WTC11 (cell line): ENCODE results near the gene ACSS2. TPM values are rescaled to one million over a fixed set of nuclear protein-coding genes. Genes with fewer than 3 reads are reported as not detected.

Experiments used
- ATAC-seq: fragments of 200-7000 bp; cut with Tn5 transposase; 2 replicates; pipeline ENCODE4 v1.10.0; 2021; ENCODE audit warnings: mild to moderate bottlenecking, moderate library complexity
- CTCF ChIA-PET: fragments of 300-600 bp; sonication (Branson Sonifier 250); formaldehyde crosslinking; loops from one replicate; lab custom pipeline; 2021; ENCODE audit warnings: antibody characterized with exemption; lab: Charles Lee
- POLR2A ChIA-PET: fragments of 350-600 bp; sonication (Branson Sonifier 250); formaldehyde crosslinking; loops from one replicate; lab custom pipeline; 2021; ENCODE audit warnings: antibody characterized with exemption; lab: Charles Lee
- DNase-seq: peaks from one replicate; pipeline ENCODE4 v3.0.0; 2021; ENCODE audit warnings: low spot score
- H3K27ac Mint-ChIP-seq: 2 replicates; pipeline ENCODE4 v1.8.0; 2021; ENCODE audit warnings: mixed read lengths
- H3K27me3 Mint-ChIP-seq: 2 replicates; pipeline ENCODE4 v1.8.0; 2021; ENCODE audit warnings: low read depth, mild to moderate bottlenecking, moderate library complexity, mixed read lengths
- H3K36me3 Mint-ChIP-seq: 2 replicates; pipeline ENCODE4 v1.8.0; 2021; ENCODE audit warnings: mixed read lengths
- H3K4me1 Mint-ChIP-seq: 2 replicates; pipeline ENCODE4 v1.8.0; 2022; ENCODE audit warnings: mixed read lengths
- H3K4me3 Mint-ChIP-seq: 2 replicates; pipeline ENCODE4 v1.8.0; 2021; ENCODE audit warnings: mild to moderate bottlenecking, moderate library complexity, mixed read lengths
- H3K9me3 Mint-ChIP-seq: 2 replicates; pipeline ENCODE4 v1.8.0; 2021; ENCODE audit warnings: mixed read lengths
- ARID4B ChIP-seq: sonication (generic); formaldehyde crosslinking; IDR thresholded peaks from 2 replicates; pipeline ENCODE4 v1.8.0; 2023; ENCODE audit warnings: missing genetic modification reagents, mild to moderate bottlenecking, borderline replicate concordance
- CBFB ChIP-seq: sonication (generic); formaldehyde crosslinking; IDR thresholded peaks from 2 replicates; pipeline ENCODE4 v1.8.1; 2022; ENCODE audit warnings: mild to moderate bottlenecking, low read depth, missing genetic modification reagents
- JAZF1 ChIP-seq: fragments of 250-450 bp; sonication (Bioruptor Pico); IDR thresholded peaks from 2 replicates; pipeline ENCODE4 v1.9.0; 2021; ENCODE audit warnings: moderate library complexity, mild to moderate bottlenecking, inconsistent platforms
- MYBL2 ChIP-seq: sonication (generic); formaldehyde crosslinking; IDR thresholded peaks from 2 replicates; pipeline ENCODE4 v1.8.1; 2023; ENCODE audit warnings: mild to moderate bottlenecking, moderate library complexity, missing genetic modification reagents
- NR3C1 ChIP-seq: sonication (generic); formaldehyde crosslinking; conservative IDR thresholded peaks from 2 replicates; pipeline ENCODE4 v1.8.1; 2023; ENCODE audit warnings: low read depth, mild to moderate bottlenecking, missing genetic modification reagents
- SMAD4 ChIP-seq: sonication (generic); formaldehyde crosslinking; IDR thresholded peaks from 2 replicates; pipeline ENCODE4 v1.8.0; 2022; ENCODE audit warnings: mild to moderate bottlenecking, missing genetic modification reagents
- STAT6 ChIP-seq: sonication (generic); formaldehyde crosslinking; conservative IDR thresholded peaks from 2 replicates; pipeline ENCODE4 v1.8.1; 2023; ENCODE audit warnings: mild to moderate bottlenecking, low read depth, missing genetic modification reagents, moderate library complexity
- TEAD4 ChIP-seq: sonication (generic); formaldehyde crosslinking; IDR thresholded peaks from 2 replicates; pipeline ENCODE4 v1.8.0; 2022; ENCODE audit warnings: mild to moderate bottlenecking, missing genetic modification reagents
- ZBTB21 ChIP-seq: sonication (generic); formaldehyde crosslinking; IDR thresholded peaks from 2 replicates; pipeline ENCODE4 v1.8.1; 2023; ENCODE audit warnings: mild to moderate bottlenecking, missing genetic modification reagents, borderline replicate concordance
- ZNF121 ChIP-seq: sonication (generic); formaldehyde crosslinking; IDR thresholded peaks from 2 replicates; pipeline ENCODE4 v1.8.0; 2023; ENCODE audit warnings: missing genetic modification reagents
- ZNF138 ChIP-seq: sonication (generic); formaldehyde crosslinking; conservative IDR thresholded peaks from 2 replicates; pipeline ENCODE4 v1.8.1; 2022; ENCODE audit warnings: mild to moderate bottlenecking, moderate library complexity, missing genetic modification reagents
- ZNF219 ChIP-seq: sonication (generic); formaldehyde crosslinking; IDR thresholded peaks from 2 replicates; pipeline ENCODE4 v1.8.0; 2023; ENCODE audit warnings: missing genetic modification reagents, mild to moderate bottlenecking, borderline replicate concordance
- ZNF396 ChIP-seq: fragments of 250-450 bp; sonication (Bioruptor Pico); IDR thresholded peaks from 2 replicates; pipeline ENCODE4 v1.8.0; 2021; ENCODE audit warnings: mild to moderate bottlenecking, moderate library complexity, borderline replicate concordance
- total RNA-seq: library from RNA; stranded (reverse); gene quantifications from 3 replicates; pipeline ENCODE4 v1.2.3, GENCODE V29; 2021
- TF ChIP-seq, protein P1 (sequence below): sonication (generic); formaldehyde crosslinking; IDR thresholded peaks from 2 replicates; pipeline ENCODE4 v1.8.0; 2023; ENCODE audit warnings: mild to moderate bottlenecking, missing genetic modification reagents
- TF ChIP-seq, protein P2 (sequence below): sonication (generic); formaldehyde crosslinking; IDR thresholded peaks from 2 replicates; pipeline ENCODE4 v1.8.0; 2022; ENCODE audit warnings: mild to moderate bottlenecking, missing genetic modification reagents
- TF ChIP-seq, protein P3 (sequence below): sonication (generic); formaldehyde crosslinking; IDR thresholded peaks from 2 replicates; pipeline ENCODE4 v1.8.1; 2023; ENCODE audit warnings: mild to moderate bottlenecking, missing genetic modification reagents
- TF ChIP-seq, protein P4 (sequence below): fragments of 250-450 bp; sonication (Bioruptor Pico); IDR thresholded peaks from 2 replicates; pipeline ENCODE4 v2.1.2; 2022; ENCODE audit warnings: mild to moderate bottlenecking, moderate library complexity
- TF ChIP-seq, protein P5 (sequence below): sonication (generic); formaldehyde crosslinking; IDR thresholded peaks from 2 replicates; pipeline ENCODE4 v1.8.1; 2023; ENCODE audit warnings: mild to moderate bottlenecking, missing genetic modification reagents, moderate library complexity

ACSS2 gene
- total RNA-seq, 1 experiment from 2014 or later: 28.9 TPM

DNA sequence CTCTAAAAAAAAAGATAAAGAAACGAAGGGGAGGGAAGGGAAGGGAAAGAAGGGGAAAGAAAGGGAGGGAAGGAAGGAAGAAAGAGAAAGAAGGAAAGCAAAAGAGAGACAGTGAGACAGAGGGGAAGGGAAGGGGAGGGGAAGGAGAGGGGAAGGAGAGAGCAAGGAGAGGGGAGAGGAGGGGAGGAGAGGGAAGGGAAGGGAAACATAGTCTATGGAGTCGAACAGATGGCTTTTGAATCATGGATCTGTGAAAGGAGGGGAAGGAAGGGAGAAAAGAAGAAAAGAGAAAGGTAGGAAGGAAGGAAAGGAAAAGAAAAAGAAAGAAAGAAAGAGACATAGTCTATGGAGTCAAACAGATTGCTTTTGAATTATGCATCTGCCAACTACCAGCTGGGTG, 34.3 kb upstream of the ACSS2 start:
- H3K4me3 Mint-ChIP-seq: no peak overlapping the region
- DNase-seq: no peak
- no peaks in the 10 kb centered on the region for H3K27me3 Mint-ChIP-seq
- H3K27ac Mint-ChIP-seq: no peak overlapping the region
- TF ChIP-seq STAT6 (CRISPR knock-in tag): no peak
- no peak for TF ChIP-seq JAZF1
- TF ChIP-seq, protein P1, sequence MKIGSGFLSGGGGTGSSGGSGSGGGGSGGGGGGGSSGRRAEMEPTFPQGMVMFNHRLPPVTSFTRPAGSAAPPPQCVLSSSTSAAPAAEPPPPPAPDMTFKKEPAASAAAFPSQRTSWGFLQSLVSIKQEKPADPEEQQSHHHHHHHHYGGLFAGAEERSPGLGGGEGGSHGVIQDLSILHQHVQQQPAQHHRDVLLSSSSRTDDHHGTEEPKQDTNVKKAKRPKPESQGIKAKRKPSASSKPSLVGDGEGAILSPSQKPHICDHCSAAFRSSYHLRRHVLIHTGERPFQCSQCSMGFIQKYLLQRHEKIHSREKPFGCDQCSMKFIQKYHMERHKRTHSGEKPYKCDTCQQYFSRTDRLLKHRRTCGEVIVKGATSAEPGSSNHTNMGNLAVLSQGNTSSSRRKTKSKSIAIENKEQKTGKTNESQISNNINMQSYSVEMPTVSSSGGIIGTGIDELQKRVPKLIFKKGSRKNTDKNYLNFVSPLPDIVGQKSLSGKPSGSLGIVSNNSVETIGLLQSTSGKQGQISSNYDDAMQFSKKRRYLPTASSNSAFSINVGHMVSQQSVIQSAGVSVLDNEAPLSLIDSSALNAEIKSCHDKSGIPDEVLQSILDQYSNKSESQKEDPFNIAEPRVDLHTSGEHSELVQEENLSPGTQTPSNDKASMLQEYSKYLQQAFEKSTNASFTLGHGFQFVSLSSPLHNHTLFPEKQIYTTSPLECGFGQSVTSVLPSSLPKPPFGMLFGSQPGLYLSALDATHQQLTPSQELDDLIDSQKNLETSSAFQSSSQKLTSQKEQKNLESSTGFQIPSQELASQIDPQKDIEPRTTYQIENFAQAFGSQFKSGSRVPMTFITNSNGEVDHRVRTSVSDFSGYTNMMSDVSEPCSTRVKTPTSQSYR (CRISPR knock-in tag): no peak
- H3K9me3 Mint-ChIP-seq: no peaks in the 10 kb centered on the region
- ChIA-PET CTCF (interaction anchor here (0.7 to 1.0 kb wide), 2 partner anchors 10 to 465 kb away, joined by 3 to 7 read pairs; no protein-coding TSS in a partner anchor), POLR2A (no interaction called here)
- no peak for ATAC-seq
- no peaks in the 10 kb centered on the region for H3K4me1 Mint-ChIP-seq
- no peaks in the 10 kb centered on the region for H3K36me3 Mint-ChIP-seq

- POLR2A ChIA-PET: no interaction called here
- Mint-ChIP-seq H3K36me3 (no peaks in the 10 kb centered on the region), H3K27me3 (no peaks in the 10 kb centered on the region), H3K4me3 (no peak overlapping the region), H3K27ac (no peak overlapping the region), H3K4me1 (no peaks in the 10 kb centered on the region), H3K9me3 (no peaks in the 10 kb centered on the region)
- no peak for ATAC-seq
- CTCF ChIA-PET: interaction anchor here (0.9 to 1.0 kb wide), 2 partner anchors 112 to 464 kb away, joined by 3 to 4 read pairs; partner anchors contain the start of genes GSS and MYH7B
- TF ChIP-seq MYBL2 (CRISPR knock-in tag): no peak
- TF ChIP-seq ZNF396 (CRISPR knock-in tag): no peak
- TF ChIP-seq ZNF138 (CRISPR knock-in tag): no peak
- no peak for TF ChIP-seq NR3C1 (CRISPR knock-in tag)
- TF ChIP-seq, protein P2, sequence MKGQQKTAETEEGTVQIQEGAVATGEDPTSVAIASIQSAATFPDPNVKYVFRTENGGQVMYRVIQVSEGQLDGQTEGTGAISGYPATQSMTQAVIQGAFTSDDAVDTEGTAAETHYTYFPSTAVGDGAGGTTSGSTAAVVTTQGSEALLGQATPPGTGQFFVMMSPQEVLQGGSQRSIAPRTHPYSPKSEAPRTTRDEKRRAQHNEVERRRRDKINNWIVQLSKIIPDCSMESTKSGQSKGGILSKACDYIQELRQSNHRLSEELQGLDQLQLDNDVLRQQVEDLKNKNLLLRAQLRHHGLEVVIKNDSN (CRISPR knock-in tag): no peak
- no peak for TF ChIP-seq ZNF219 (CRISPR knock-in tag)
- TF ChIP-seq, protein P3, sequence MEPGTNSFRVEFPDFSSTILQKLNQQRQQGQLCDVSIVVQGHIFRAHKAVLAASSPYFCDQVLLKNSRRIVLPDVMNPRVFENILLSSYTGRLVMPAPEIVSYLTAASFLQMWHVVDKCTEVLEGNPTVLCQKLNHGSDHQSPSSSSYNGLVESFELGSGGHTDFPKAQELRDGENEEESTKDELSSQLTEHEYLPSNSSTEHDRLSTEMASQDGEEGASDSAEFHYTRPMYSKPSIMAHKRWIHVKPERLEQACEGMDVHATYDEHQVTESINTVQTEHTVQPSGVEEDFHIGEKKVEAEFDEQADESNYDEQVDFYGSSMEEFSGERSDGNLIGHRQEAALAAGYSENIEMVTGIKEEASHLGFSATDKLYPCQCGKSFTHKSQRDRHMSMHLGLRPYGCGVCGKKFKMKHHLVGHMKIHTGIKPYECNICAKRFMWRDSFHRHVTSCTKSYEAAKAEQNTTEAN: no peak
- TF ChIP-seq SMAD4: no peak
- TF ChIP-seq, protein P4, sequence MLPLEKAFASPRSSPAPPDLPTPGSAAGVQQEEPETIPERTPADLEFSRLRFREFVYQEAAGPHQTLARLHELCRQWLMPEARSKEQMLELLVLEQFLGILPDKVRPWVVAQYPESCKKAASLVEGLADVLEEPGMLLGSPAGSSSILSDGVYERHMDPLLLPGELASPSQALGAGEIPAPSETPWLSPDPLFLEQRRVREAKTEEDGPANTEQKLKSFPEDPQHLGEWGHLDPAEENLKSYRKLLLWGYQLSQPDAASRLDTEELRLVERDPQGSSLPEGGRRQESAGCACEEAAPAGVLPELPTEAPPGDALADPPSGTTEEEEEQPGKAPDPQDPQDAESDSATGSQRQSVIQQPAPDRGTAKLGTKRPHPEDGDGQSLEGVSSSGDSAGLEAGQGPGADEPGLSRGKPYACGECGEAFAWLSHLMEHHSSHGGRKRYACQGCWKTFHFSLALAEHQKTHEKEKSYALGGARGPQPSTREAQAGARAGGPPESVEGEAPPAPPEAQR (CRISPR knock-in tag): no peak
- TF ChIP-seq ZNF121 (CRISPR knock-in tag): no peak
- no peak for TF ChIP-seq CBFB
- TF ChIP-seq, protein P5, sequence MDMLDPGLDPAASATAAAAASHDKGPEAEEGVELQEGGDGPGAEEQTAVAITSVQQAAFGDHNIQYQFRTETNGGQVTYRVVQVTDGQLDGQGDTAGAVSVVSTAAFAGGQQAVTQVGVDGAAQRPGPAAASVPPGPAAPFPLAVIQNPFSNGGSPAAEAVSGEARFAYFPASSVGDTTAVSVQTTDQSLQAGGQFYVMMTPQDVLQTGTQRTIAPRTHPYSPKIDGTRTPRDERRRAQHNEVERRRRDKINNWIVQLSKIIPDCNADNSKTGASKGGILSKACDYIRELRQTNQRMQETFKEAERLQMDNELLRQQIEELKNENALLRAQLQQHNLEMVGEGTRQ: no peak
- TF ChIP-seq ZBTB21 (CRISPR knock-in tag): no peak
- no peak for TF ChIP-seq ARID4B (CRISPR knock-in tag)
- no peak for TF ChIP-seq TEAD4 (CRISPR knock-in tag)
- no peak for DNase-seq
Measured at GRCh38 chr20:34843421-34843820, 33.0 kb upstream of the ACSS2 start.
